K562 (cell line): ENCODE results near the gene SLC44A2. TPM values are rescaled to one million over a fixed set of nuclear protein-coding genes. Genes with fewer than 3 reads are reported as not detected.

ENCODE experiments used
- ATAC-seq: fragments of 200-7000 bp; cut with Tn5 transposase; 3 replicates; pipeline ENCODE4 v1.9.1; 2020; ENCODE audit warnings: moderate library complexity
- BruUV-seq: library from RNA; stranded (reverse); fragments of 400-500 nt; replicated peaks from 2 replicates; lab custom pipeline; 2021; lab: Mats Ljungman, UMichigan
- CTCF ChIA-PET: fragments of 300-600 bp; formaldehyde crosslinking; extraction: SDS; loops from one replicate; lab custom pipeline; 2021; ENCODE audit warnings: low intra/inter-chr PET ratio; lab: Yijun Ruan, JAX
- POLR2A ChIA-PET: fragments of 300-600, 350-650 bp; sonication (Branson Sonifier 250); formaldehyde crosslinking; extraction: SDS; loops from one replicate; lab custom pipeline; 2021; ENCODE audit warnings: antibody characterized with exemption, inconsistent platforms; lab: Yijun Ruan, JAX
- DNase-seq, 4 experiments: peaks; one replicate each; pipeline versions ENCODE4 v3.0.0 to v3.0.0-alpha.2; 2011 to 2018; ENCODE audit warnings: low spot score in 3 of 4, mixed read lengths in 3 of 4; ENCODE audit errors: extremely low read depth in 1 of 4
- FAIRE-seq: peaks from 2 replicates; lab custom pipeline; 2011; peaks lifted over from hg19 to GRCh38; lab: Jason Lieb, UNC
- H2AFZ ChIP-seq: 2 replicates; pipeline ENCODE4 v1.6.0; 2011; ENCODE audit warnings: low read depth, low read length, control low read depth, inconsistent platforms
- H3K27ac ChIP-seq: fragments of 200-600 bp; 3 replicates; pipeline ENCODE4 v1.8.0; 2011; ENCODE audit warnings: low read depth, mild to moderate bottlenecking, control low read depth, inconsistent platforms, low read length, moderate library complexity, mixed read lengths; ENCODE audit errors: extremely low read depth
- H3K27me3 ChIP-seq, 2 experiments: fragments of 300-600 bp in 1 of 2; 2 replicates in 1 of 2; 3 replicates in 1 of 2; pipeline versions ENCODE4 v1.6.0 to v1.8.0; 2011; ENCODE audit warnings: inconsistent platforms in 2 of 2, low read length in 2 of 2, mild to moderate bottlenecking in 1 of 2, mixed read lengths in 1 of 2, moderate library complexity in 1 of 2; ENCODE audit not compliant: control insufficient read depth in 2 of 2, insufficient read depth in 2 of 2
- H3K36me3 ChIP-seq: fragments of 300-600 bp; 3 replicates; pipeline ENCODE4 v1.8.0; 2011; ENCODE audit warnings: mild to moderate bottlenecking, low read length, inconsistent platforms; ENCODE audit not compliant: control insufficient read depth, insufficient read depth
- H3K4me1 ChIP-seq, 2 experiments: fragments of 200-600 bp in 1 of 2; replicated peaks in 1 of 2; 2 replicates in 1 of 2; 3 replicates in 1 of 2; pipeline versions ENCODE4 v1.5.1 to v1.8.0; 2011; ENCODE audit warnings: inconsistent platforms in 2 of 2, low read length in 2 of 2, mild to moderate bottlenecking in 1 of 2, mixed read lengths in 1 of 2, moderate library complexity in 1 of 2; ENCODE audit not compliant: control insufficient read depth in 2 of 2, insufficient read depth in 2 of 2
- H3K4me2 ChIP-seq: 2 replicates; pipeline ENCODE4 v1.6.1; 2011; ENCODE audit warnings: low read length, control low read depth, inconsistent platforms, mixed read lengths; ENCODE audit not compliant: insufficient read depth
- H3K4me3 ChIP-seq: fragments of 200-600 bp; sonication (generic), shearing (Covaris generic); 2 replicates; pipeline ENCODE4 v1.5.1; 2016; ENCODE audit warnings: control low read depth, inconsistent platforms
- H3K79me2 ChIP-seq: fragments of 200-600 bp; 3 replicates; pipeline ENCODE4 v1.8.0; 2011; ENCODE audit warnings: low read length, inconsistent platforms; ENCODE audit not compliant: control insufficient read depth, insufficient read depth
- H3K9ac ChIP-seq, 2 experiments: 2 replicates each; pipeline versions ENCODE4 v1.6.0 to v1.6.1; 2011; ENCODE audit warnings: low read depth in 2 of 2, low read length in 2 of 2, control low read depth in 1 of 2, inconsistent platforms in 1 of 2, mild to moderate bottlenecking in 1 of 2, mixed read lengths in 1 of 2; ENCODE audit not compliant: insufficient read depth in 1 of 2
- H3K9me1 ChIP-seq: one replicate; pipeline ENCODE4 v1.6.0; 2011; ENCODE audit warnings: inconsistent platforms, mild to moderate bottlenecking, low read length, moderate library complexity; ENCODE audit not compliant: control insufficient read depth, insufficient read depth
- H3K9me3 ChIP-seq: replicated peaks from 2 replicates; pipeline ENCODE4 v1.5.1; 2011; ENCODE audit warnings: low read depth, low read length, inconsistent platforms; ENCODE audit not compliant: control insufficient read depth, insufficient read depth
- H4K20me1 ChIP-seq: replicated peaks from 2 replicates; pipeline ENCODE4 v1.6.1; 2011; ENCODE audit warnings: low read length, inconsistent platforms, mixed read lengths; ENCODE audit not compliant: control insufficient read depth, insufficient read depth
- WGBS: fragments of 100-300 bp; shearing (Covaris generic); methylation state at CpG from one replicate; pipeline ENCODE4 v1.1.6; 2016; ENCODE audit warnings: low coverage, mixed read lengths; ENCODE audit not compliant: insufficient coverage; ENCODE audit errors: missing lambda C conversion rate; 5-methylcytosine and 5-hydroxymethylcytosine counted together
- in situ Hi-C: fragments of 300-500 bp; cut with MboI; formaldehyde crosslinking; loops from 4 replicates; pipeline ENCODE4 v1.15.0; 2018; ENCODE audit warnings: inconsistent platforms, mixed read lengths
- intact Hi-C: fragments of 100-400 bp; cut with micrococcal nuclease; formaldehyde crosslinking; loops from 2 replicates; pipeline ENCODE4 v1.14.2; 2022
- polyA plus RNA-seq, 8 experiments: library from polyadenylated mRNA; depleted of rRNA in 4 of 8; stranded (reverse) in 5 of 8; unstranded in 3 of 8; fragments of >200 nt; fragmentation: Nextera tagmentation in 2 of 8; fragmentation: Illumina TruSeq in 1 of 8; extraction: Ambion mirVana in 2 of 8; extraction: Trizol in 1 of 8; gene quantifications; 2 replicates each; pipeline versions ENCODE4 v1.2.1 to v1.2.3, GENCODE V29; 2011 to 2014; ENCODE audit warnings: inconsistent platforms in 1 of 8, missing spikeins in 1 of 8
- total RNA-seq, 7 experiments: library from RNA; depleted of rRNA in 6 of 7; stranded (reverse); fragments of >200 nt in 6 of 7; fragmentation: Illumina TruSeq in 2 of 7; extraction: Trizol in 2 of 7; gene quantifications; 2 replicates each; pipeline versions ENCODE4 v1.2.1 to v1.2.3, GENCODE V29; 2011 to 2021; ENCODE audit warnings: low replicate concordance in 1 of 7
- TF ChIP-seq, protein P1 (sequence below): fragments of 250-450 bp; sonication (Bioruptor Pico); IDR thresholded peaks from 2 replicates; pipeline ENCODE4 v1.4.0; 2020; ENCODE audit warnings: mild to moderate bottlenecking, moderate library complexity

SLC44A2 gene
- total and polyA plus RNA-seq, 9 of the 15 experiments (the other 6 are each of a cell fraction or from before 2014, with no cell fraction given): 1.1 to 34.2 (median 8.1) TPM

DNA sequence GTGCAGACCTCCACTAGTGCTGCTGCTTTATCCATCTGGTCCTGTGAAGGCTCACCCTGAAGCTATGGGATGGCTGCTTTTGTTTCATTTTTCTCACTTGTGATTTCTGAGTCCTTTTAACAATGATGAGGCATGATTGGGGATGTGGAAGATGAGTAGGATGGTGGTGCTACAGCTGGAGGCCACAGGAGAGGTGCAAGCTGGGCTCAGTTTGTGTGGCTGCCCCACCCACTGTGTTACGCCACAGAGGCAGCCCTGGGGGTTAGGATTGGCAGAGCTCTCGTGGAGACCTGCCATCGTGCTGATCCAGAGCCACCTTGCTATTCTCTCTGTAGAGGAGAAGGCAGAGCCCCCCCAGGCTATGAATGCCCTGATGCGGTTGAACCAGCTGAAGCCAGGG, 56.3 kb downstream of the SLC44A2 start:
- H3K4me3 ChIP-seq: no peak overlapping the region
- ChIA-PET POLR2A (interaction anchor here (0.7 to 2.9 kb wide), 5 partner anchors 9 to 186 kb away, joined by 3 to 10 read pairs (median 4); no protein-coding TSS in a partner anchor), CTCF (no interaction called here)
- H3K79me2 ChIP-seq: peaks cover 28% of the 10 kb centered on the region
- DNase-seq (no peak), ATAC-seq (no peak), FAIRE-seq (no peak)
- no peak overlapping the region for H2AFZ ChIP-seq
- H3K27me3 ChIP-seq: no peaks in the 10 kb centered on the region
- H3K9me1 ChIP-seq: no peaks in the 10 kb centered on the region
- peaks cover 11% of the 10 kb centered on the region; the same call in 1 of the 2 replicates for H4K20me1 ChIP-seq
- in situ Hi-C loops: no loop called here
- H3K9me3 ChIP-seq: no peaks in the 10 kb centered on the region
- no TSS peak for BruUV-seq
- H3K4me1 ChIP-seq: no peaks in the 10 kb centered on the region; a peak in 1 of 5 replicates
- 98% methylated on average over 4 of the region's 4 CpGs for WGBS
- no peak overlapping the region for H3K4me2 ChIP-seq
- no peak overlapping the region for H3K9ac ChIP-seq
- intact Hi-C loops: no loop called here
- H3K36me3 ChIP-seq: peaks cover 99% of the 10 kb centered on the region
- H3K27ac ChIP-seq: no peak overlapping the region
- TF ChIP-seq, protein P1, sequence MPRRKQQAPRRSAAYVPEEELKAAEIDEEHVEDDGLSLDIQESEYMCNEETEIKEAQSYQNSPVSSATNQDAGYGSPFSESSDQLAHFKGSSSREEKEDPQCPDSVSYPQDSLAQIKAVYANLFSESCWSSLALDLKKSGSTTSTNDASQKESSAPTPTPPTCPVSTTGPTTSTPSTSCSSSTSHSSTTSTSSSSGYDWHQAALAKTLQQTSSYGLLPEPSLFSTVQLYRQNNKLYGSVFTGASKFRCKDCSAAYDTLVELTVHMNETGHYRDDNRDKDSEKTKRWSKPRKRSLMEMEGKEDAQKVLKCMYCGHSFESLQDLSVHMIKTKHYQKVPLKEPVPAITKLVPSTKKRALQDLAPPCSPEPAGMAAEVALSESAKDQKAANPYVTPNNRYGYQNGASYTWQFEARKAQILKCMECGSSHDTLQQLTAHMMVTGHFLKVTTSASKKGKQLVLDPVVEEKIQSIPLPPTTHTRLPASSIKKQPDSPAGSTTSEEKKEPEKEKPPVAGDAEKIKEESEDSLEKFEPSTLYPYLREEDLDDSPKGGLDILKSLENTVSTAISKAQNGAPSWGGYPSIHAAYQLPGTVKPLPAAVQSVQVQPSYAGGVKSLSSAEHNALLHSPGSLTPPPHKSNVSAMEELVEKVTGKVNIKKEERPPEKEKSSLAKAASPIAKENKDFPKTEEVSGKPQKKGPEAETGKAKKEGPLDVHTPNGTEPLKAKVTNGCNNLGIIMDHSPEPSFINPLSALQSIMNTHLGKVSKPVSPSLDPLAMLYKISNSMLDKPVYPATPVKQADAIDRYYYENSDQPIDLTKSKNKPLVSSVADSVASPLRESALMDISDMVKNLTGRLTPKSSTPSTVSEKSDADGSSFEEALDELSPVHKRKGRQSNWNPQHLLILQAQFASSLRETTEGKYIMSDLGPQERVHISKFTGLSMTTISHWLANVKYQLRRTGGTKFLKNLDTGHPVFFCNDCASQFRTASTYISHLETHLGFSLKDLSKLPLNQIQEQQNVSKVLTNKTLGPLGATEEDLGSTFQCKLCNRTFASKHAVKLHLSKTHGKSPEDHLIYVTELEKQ (CRISPR knock-in tag): no peak
- TF ChIP-seq, all 486 proteins: peak for 0
